Heart left ventricle (tissue), 16 donors: ENCODE data around the gene P2RX7. TPM values are rescaled to one million over a fixed set of nuclear protein-coding genes. Genes with fewer than 3 reads are reported as not detected.

ENCODE experiments used
- ATAC-seq, 4 donors: fragments of 200-7000 bp; cut with Tn5 transposase; one replicate each; pipeline ENCODE4 v1.9.1; 2020 to 2022; ENCODE audit warnings: moderate library complexity in 4 of 4, mild to moderate bottlenecking in 3 of 4, moderate number of reproducible peaks in 1 of 4
- DNase-seq, 5 donors: peaks; one replicate each; pipeline ENCODE4 v3.0.0-alpha.2; 2020
- H3K27ac ChIP-seq, 12 donors: fragments of 200-600 bp; sonication (generic) in 4 of 12; one replicate each; pipeline versions ENCODE4 v1.5.0 to v1.8.0; 2016 to 2022; ENCODE audit warnings: mild to moderate bottlenecking in 2 of 12
- H3K27me3 ChIP-seq, 9 donors: fragments of 200-600 bp; sonication (generic) in 2 of 9; one replicate each; pipeline versions ENCODE4 v1.5.1 to v1.8.0; 2016 to 2022; ENCODE audit warnings: mild to moderate bottlenecking in 3 of 9
- H3K36me3 ChIP-seq, 9 donors: fragments of 200-600 bp; sonication (generic) in 2 of 9; one replicate each; pipeline versions ENCODE4 v1.5.0 to v1.8.0; 2018 to 2022; ENCODE audit warnings: mild to moderate bottlenecking in 2 of 9
- H3K4me1 ChIP-seq, 12 donors: fragments of 200-600 bp; sonication (generic) in 4 of 12; one replicate each; pipeline versions ENCODE4 v1.5.0 to v1.8.0; 2016 to 2022; ENCODE audit warnings: mild to moderate bottlenecking in 3 of 12
- H3K4me3 ChIP-seq, 12 donors: fragments of 200-600 bp; sonication (generic) in 4 of 12; one replicate each; pipeline versions ENCODE4 v1.5.0 to v1.8.0; 2017 to 2022; ENCODE audit warnings: mild to moderate bottlenecking in 9 of 12, moderate library complexity in 4 of 12
- H3K9me3 ChIP-seq, 12 donors: fragments of 200-600 bp; sonication (generic) in 4 of 12; one replicate each; pipeline versions ENCODE4 v1.5.0 to v1.8.0; 2016 to 2022; ENCODE audit warnings: mild to moderate bottlenecking in 1 of 12
- POLR2A ChIP-seq, 2 donors: fragments of 450-650 bp; IDR thresholded peaks; one replicate each; pipeline ENCODE4 v1.6.1; 2017; ENCODE audit warnings: antibody characterized with exemption in 2 of 2, mild to moderate bottlenecking in 2 of 2, moderate library complexity in 2 of 2
- WGBS, 4 donors: extraction: QIAGEN DNeasy Blood & Tissue Kit in 2 of 4; methylation state at CpG; one replicate each; pipeline versions ENCODE4 v1.1.5 to v1.1.7; 2013 to 2018; 5-methylcytosine and 5-hydroxymethylcytosine counted together
- intact Hi-C, 10 donors: fragments of 100-400 bp; cut with DNase I; formaldehyde crosslinking; loops; one replicate each; pipeline versions ENCODE4 v1.11.1 to v1.14.2; 2022
- polyA plus RNA-seq, 2 donors: library from polyadenylated mRNA; stranded (reverse); fragments of 200-250 nt; gene quantifications; one replicate each; pipeline ENCODE4 v1.2.3, GENCODE V29; 2013
- total RNA-seq, 9 donors: library from RNA; depleted of rRNA in 2 of 9; stranded (reverse); fragments of >200 nt in 2 of 9; fragmentation: NEBNext Ultra II Directional in 3 of 9; extraction: Animal tissue kit (Norgen Biotek cat#: 25700) in 3 of 9; gene quantifications; one replicate each; pipeline versions ENCODE4 v1.1.0 to v1.2.4, GENCODE V29; 2016 to 2023
- TF ChIP-seq, protein P1 (sequence below), 12 donors: fragments of 200-600 bp; sonication (generic) in 4 of 12; IDR thresholded peaks; one replicate each; pipeline versions ENCODE4 v1.5.0 to v1.8.0; 2018 to 2022; ENCODE audit warnings: antibody characterized with exemption in 12 of 12, mild to moderate bottlenecking in 5 of 12
- donor health status: ischemic (EF 13 %, LVEDD 7.1; RV severe dilation, severe dysfunction).
- donor health status: healthy with polysubstance abuse.
- donor health status: DM: no; HTN: yes; CAD: no.
- donor health status: DM: no; HTN: no; CAD: no.
- donor health status: ischemic (EF 25% LVEDD 6.9; RV normal size, moderate dysfunction).
- donor health status: ischemic (EF 25% LVEDD 5.7; RV mildly dilated, moderate dysfunction).
- donor health status: healthy.
- donor health status: DM: yes; HTN: yes; CAD: no.
- donor health status: ischemic (EF 35%, LVEDD 5.7; RV mildly dilated, moderate dysfunction).
- donor health status: nonischemic (EF 11% LVEDD 7.7; RV severe dilation, severe dysfunction).
- donor health status: DM: yes; HTN: yes; CAD: no.
- donor health status: PGD.
- donor health status: ischemic (EF 29% LVEDD 5.4; RV normal size, mild dysfunction).
- donor health status: nonischemic (EF 23%, LVEDD 6.1; RV moderate dilation, normal function).

Gene P2RX7
- total and polyA plus RNA-seq, 11 donors = 0.39 to 12.0 (median 1.8) TPM

DNA sequence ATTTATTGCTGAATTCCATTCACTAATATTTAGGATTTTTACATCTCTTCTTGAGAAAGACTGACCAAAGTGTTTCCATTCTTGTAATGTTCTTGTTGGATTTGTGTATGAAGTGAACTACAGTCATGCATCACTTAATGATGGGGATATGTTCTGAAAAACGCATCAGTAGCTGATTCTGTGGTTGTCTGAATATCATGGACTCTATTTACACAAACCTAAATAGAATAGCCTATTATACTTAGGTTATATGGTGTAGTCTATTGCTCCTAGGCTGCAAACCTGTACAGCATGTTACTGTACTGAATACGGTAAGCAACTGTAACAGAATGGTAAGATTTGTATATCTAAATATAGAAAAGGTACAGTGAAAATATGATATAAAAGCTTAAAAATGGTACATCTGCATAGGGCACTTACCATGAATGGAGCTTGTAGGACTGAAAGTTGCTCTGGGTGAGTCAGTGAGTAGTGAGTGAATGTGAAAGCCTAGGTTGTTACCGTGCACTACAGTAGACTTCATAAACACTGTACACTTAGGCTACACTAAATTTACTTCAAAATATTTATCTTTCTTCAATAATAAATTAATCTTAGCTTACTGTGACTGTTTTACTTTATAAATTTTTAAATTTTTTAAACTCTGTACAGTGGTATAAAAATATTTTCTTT is 49.7 kb downstream of the P2RX7 start:
- peaks cover 0 to 16% (median 0%) of the 10 kb centered on the region in 12 donors for H3K4me1 ChIP-seq
- WGBS, 4 donors = 64 to 96% (median 91%) methylated on average over 3 of the region's 3 CpGs
- TF ChIP-seq POLR2A (IDR thresholded peaks at IDR 0.05) = no peak
- TF ChIP-seq, protein P1, sequence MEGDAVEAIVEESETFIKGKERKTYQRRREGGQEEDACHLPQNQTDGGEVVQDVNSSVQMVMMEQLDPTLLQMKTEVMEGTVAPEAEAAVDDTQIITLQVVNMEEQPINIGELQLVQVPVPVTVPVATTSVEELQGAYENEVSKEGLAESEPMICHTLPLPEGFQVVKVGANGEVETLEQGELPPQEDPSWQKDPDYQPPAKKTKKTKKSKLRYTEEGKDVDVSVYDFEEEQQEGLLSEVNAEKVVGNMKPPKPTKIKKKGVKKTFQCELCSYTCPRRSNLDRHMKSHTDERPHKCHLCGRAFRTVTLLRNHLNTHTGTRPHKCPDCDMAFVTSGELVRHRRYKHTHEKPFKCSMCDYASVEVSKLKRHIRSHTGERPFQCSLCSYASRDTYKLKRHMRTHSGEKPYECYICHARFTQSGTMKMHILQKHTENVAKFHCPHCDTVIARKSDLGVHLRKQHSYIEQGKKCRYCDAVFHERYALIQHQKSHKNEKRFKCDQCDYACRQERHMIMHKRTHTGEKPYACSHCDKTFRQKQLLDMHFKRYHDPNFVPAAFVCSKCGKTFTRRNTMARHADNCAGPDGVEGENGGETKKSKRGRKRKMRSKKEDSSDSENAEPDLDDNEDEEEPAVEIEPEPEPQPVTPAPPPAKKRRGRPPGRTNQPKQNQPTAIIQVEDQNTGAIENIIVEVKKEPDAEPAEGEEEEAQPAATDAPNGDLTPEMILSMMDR (IDR thresholded peaks at IDR 0.05) = no peak
- no peak overlapping the region for H3K4me3 ChIP-seq
- no peaks in the 10 kb centered on the region for H3K27me3 ChIP-seq
- DNase-seq (no peak), ATAC-seq (no peak)
- H3K9me3 ChIP-seq = peaks cover 0 to 9% (median 0%) of the 10 kb centered on the region in 12 donors
- intact Hi-C loops = no loop called here
- H3K36me3 ChIP-seq = peaks cover 0 to 23% (median 4%) of the 10 kb centered on the region in 9 donors
- H3K27ac ChIP-seq = no peak overlapping the region

DNA sequence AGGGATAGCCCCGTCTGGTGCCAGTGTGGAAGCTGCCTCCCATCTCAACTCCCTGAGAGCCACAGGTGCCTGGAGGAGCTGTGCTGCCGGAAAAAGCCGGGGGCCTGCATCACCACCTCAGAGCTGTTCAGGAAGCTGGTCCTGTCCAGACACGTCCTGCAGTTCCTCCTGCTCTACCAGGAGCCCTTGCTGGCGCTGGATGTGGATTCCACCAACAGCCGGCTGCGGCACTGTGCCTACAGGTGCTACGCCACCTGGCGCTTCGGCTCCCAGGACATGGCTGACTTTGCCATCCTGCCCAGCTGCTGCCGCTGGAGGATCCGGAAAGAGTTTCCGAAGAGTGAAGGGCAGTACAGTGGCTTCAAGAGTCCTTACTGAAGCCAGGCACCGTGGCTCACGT is 51.7 kb downstream of the P2RX7 start:
- H3K27me3 ChIP-seq = no peaks in the 10 kb centered on the region
- DNase-seq = no peak
- TF ChIP-seq, protein P1 (IDR thresholded peaks at IDR 0.05) = no peak
- TF ChIP-seq POLR2A (IDR thresholded peaks at IDR 0.05) = no peak
- peaks cover 0 to 14% (median 0%) of the 10 kb centered on the region in 12 donors for H3K4me1 ChIP-seq
- H3K36me3 ChIP-seq = peaks cover 0 to 13% (median 3%) of the 10 kb centered on the region in 9 donors
- ATAC-seq = no peak
- H3K4me3 ChIP-seq = no peak overlapping the region
- no peak overlapping the region for H3K27ac ChIP-seq
- intact Hi-C loops = no loop called here
- peaks cover 0 to 9% (median 0%) of the 10 kb centered on the region in 12 donors for H3K9me3 ChIP-seq
- 82 to 91% (median 88%) methylated on average over 11 to 15 of the region's 15 CpGs for WGBS, 4 donors

DNA sequence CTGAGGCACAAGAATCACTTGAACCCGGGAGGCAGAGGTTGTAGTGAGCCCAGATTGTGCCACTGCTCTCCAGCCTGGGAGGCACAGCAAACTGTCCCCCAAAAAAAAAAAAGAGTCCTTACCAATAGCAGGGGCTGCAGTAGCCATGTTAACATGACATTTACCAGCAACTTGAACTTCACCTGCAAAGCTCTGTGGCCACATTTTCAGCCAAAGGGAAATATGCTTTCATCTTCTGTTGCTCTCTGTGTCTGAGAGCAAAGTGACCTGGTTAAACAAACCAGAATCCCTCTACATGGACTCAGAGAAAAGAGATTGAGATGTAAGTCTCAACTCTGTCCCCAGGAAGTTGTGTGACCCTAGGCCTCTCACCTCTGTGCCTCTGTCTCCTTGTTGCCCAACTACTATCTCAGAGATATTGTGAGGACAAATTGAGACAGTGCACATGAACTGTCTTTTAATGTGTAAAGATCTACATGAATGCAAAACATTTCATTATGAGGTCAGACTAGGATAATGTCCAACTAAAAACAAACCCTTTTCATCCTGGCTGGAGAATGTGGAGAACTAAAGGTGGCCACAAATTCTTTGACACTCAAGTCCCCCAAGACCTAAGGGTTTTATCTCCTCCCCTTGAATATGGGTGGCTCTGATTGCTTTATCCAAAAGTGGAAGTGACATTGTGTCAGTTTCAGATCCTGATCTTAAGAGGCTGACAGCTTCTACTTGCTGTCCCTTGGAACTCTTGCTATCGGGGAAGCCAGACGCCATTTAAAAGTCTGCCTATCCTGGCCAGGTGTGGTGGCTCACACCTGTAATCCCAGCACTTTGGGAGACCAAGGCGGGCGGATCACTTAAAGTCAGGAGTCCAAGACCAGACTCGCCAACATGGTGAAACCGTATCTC is 52.6 kb downstream of the P2RX7 start:
- intact Hi-C loops = no loop called here
- H3K27me3 ChIP-seq = no peaks in the 10 kb centered on the region
- TF ChIP-seq POLR2A (IDR thresholded peaks at IDR 0.05) = no peak
- TF ChIP-seq, protein P1 (IDR thresholded peaks at IDR 0.05) = no peak
- no peak overlapping the region for H3K4me3 ChIP-seq
- peaks cover 0 to 9% (median 0%) of the 10 kb centered on the region in 12 donors for H3K9me3 ChIP-seq
- H3K36me3 ChIP-seq = peaks cover 0 to 11% (median 2%) of the 10 kb centered on the region in 9 donors
- 90 to 96% (median 95%) methylated on average over 7 of the region's 7 CpGs for WGBS, 4 donors
- no peak for ATAC-seq
- no peak overlapping the region for H3K27ac ChIP-seq
- DNase-seq = no peak
- H3K4me1 ChIP-seq = peaks cover 0 to 18% (median 0%) of the 10 kb centered on the region in 12 donors

DNA sequence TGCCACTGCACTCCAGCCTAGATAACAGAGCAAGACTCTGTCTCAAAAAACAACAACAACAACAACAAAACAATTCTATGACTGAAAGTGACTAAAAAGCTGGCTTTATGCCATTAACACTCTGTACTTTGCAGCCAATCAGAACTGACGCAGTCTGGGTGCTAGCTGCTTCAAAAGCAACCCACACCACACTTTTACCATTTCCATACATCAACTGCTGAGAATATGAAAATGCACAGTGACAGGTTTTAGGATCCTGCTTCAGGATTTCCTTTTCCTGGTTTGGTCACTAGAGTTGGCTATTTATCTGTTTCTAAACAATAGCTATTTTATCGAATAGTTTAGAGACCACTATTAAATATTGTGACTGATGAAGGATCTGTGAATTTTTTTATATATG is 54.1 kb downstream of the P2RX7 start:
- Histone ChIP-seq H3K9me3 (peaks cover 0 to 6% (median 0%) of the 10 kb centered on the region in 12 donors), H3K4me3 (no peak overlapping the region), H3K27me3 (no peaks in the 10 kb centered on the region), H3K4me1 (peaks cover 0 to 34% (median 3%) of the 10 kb centered on the region in 12 donors), H3K36me3 (peaks cover 0 to 7% (median 0%) of the 10 kb centered on the region in 9 donors), H3K27ac (no peak overlapping the region)
- DNase-seq = no peak
- ATAC-seq = no peak
- no peak for TF ChIP-seq POLR2A (IDR thresholded peaks at IDR 0.05)
- TF ChIP-seq, protein P1 (IDR thresholded peaks at IDR 0.05) = no peak
- intact Hi-C loops = no loop called here
- 73 to 80% (median 75%) methylated on average over 2 of the region's 2 CpGs for WGBS, 4 donors
